CD14-positive monocyte (primary cell): ENCODE measurements around the gene STK32A. TPM values are rescaled to one million over a fixed set of nuclear protein-coding genes. Genes with fewer than 3 reads are reported as not detected.

Experiments
- DNase-seq, 3 donors: peaks; one replicate each; pipeline ENCODE4 v3.0.0-alpha.2; 2011 to 2022
- H2AFZ ChIP-seq: 2 replicates; pipeline ENCODE4 v1.6.0; 2012; ENCODE audit warnings: mild to moderate bottlenecking, low read depth, low read length, inconsistent platforms; ENCODE audit not compliant: insufficient read depth, poor library complexity, severe bottlenecking
- H3K27ac ChIP-seq, 2 donors: 1 replicate in 1 of 2; 2 replicates in 1 of 2; pipeline ENCODE4 v1.5.1; 2012 to 2013; ENCODE audit warnings: low read length in 2 of 2, control low read depth in 1 of 2, inconsistent platforms in 1 of 2, low read depth in 1 of 2, mild to moderate bottlenecking in 1 of 2
- H3K27me3 ChIP-seq, 2 donors: one replicate each; pipeline versions ENCODE4 v1.6.0 to v1.6.1; 2011 to 2013; ENCODE audit warnings: low read length in 2 of 2; ENCODE audit not compliant: control insufficient read depth in 2 of 2, insufficient read depth in 2 of 2
- H3K36me3 ChIP-seq, 2 donors: replicated peaks in 1 of 2; 1 replicate in 1 of 2; 2 replicates in 1 of 2; pipeline versions ENCODE4 v1.5.1 to v1.6.1; 2012 to 2013; ENCODE audit warnings: low read length in 2 of 2, control low read depth in 1 of 2, inconsistent platforms in 1 of 2, mild to moderate bottlenecking in 1 of 2; ENCODE audit not compliant: insufficient read depth in 2 of 2, control insufficient read depth in 1 of 2
- H3K4me1 ChIP-seq, 2 donors: 1 replicate in 1 of 2; 2 replicates in 1 of 2; pipeline versions ENCODE4 v1.5.1 to v1.6.1; 2012 to 2013; ENCODE audit warnings: low read length in 2 of 2, control low read depth in 1 of 2, inconsistent platforms in 1 of 2, mild to moderate bottlenecking in 1 of 2, moderate library complexity in 1 of 2; ENCODE audit not compliant: insufficient read depth in 2 of 2, control insufficient read depth in 1 of 2
- H3K4me2 ChIP-seq: replicated peaks from 2 replicates; pipeline ENCODE3; 2012; ENCODE audit warnings: low read length, moderate library complexity, mild to moderate bottlenecking; ENCODE audit not compliant: poor library complexity, severe bottlenecking; ENCODE audit errors: extremely low read depth
- H3K4me3 ChIP-seq, 3 experiments: fragments of 200-600 bp in 1 of 3; sonication (generic) in 1 of 3; replicated peaks in 1 of 3; 1 replicate in 2 of 3; 2 replicates in 1 of 3; pipeline ENCODE4 v1.5.1; 2011 to 2013; ENCODE audit warnings: low read length in 3 of 3, mild to moderate bottlenecking in 3 of 3, control low read depth in 2 of 3, low read depth in 2 of 3, inconsistent platforms in 1 of 3, moderate library complexity in 1 of 3
- H3K79me2 ChIP-seq: 2 replicates; pipeline ENCODE4 v1.6.0; 2012; ENCODE audit warnings: mild to moderate bottlenecking, control low read depth, inconsistent platforms, low read length, moderate library complexity; ENCODE audit not compliant: insufficient read depth
- H3K9ac ChIP-seq: 2 replicates; pipeline ENCODE4 v1.6.0; 2017; ENCODE audit warnings: low read length, mild to moderate bottlenecking; ENCODE audit not compliant: insufficient read depth, poor library complexity, severe bottlenecking
- H3K9me3 ChIP-seq, 2 donors: replicated peaks in 1 of 2; 1 replicate in 1 of 2; 2 replicates in 1 of 2; pipeline versions ENCODE4 v1.5.1 to v1.6.1; 2012 to 2013; ENCODE audit warnings: low read length in 2 of 2, control low read depth in 1 of 2; ENCODE audit not compliant: control insufficient read depth in 1 of 2, insufficient read depth in 1 of 2
- H4K20me1 ChIP-seq: 2 replicates; pipeline ENCODE4 v1.6.0; 2012; ENCODE audit warnings: mild to moderate bottlenecking, low read length, control low read depth, moderate library complexity; ENCODE audit not compliant: insufficient read depth
- H3K27ac Mint-ChIP-seq, 7 donors: one replicate each; pipeline ENCODE4 v1.8.0; 2020; ENCODE audit warnings: mild to moderate bottlenecking in 7 of 7, mixed read lengths in 7 of 7, moderate library complexity in 6 of 7, inconsistent platforms in 2 of 7
- H3K27me3 Mint-ChIP-seq, 3 donors: one replicate each; pipeline ENCODE4 v1.8.0; 2021 to 2022; ENCODE audit warnings: low read depth in 3 of 3, mild to moderate bottlenecking in 3 of 3, mixed read lengths in 3 of 3, moderate library complexity in 3 of 3, inconsistent platforms in 1 of 3
- H3K36me3 Mint-ChIP-seq, 2 donors: one replicate each; pipeline ENCODE4 v1.8.0; 2020; ENCODE audit warnings: mixed read lengths in 2 of 2, inconsistent platforms in 1 of 2, mild to moderate bottlenecking in 1 of 2
- H3K4me1 Mint-ChIP-seq: one replicate; pipeline ENCODE4 v1.8.0; 2020; ENCODE audit warnings: mild to moderate bottlenecking, mixed read lengths
- H3K4me3 Mint-ChIP-seq, 2 donors: one replicate each; pipeline ENCODE4 v1.8.0; 2020; ENCODE audit warnings: mild to moderate bottlenecking in 2 of 2, mixed read lengths in 2 of 2, moderate library complexity in 1 of 2
- H3K9me3 Mint-ChIP-seq, 7 donors: one replicate each; pipeline ENCODE4 v1.8.0; 2020 to 2022; ENCODE audit warnings: mixed read lengths in 7 of 7, mild to moderate bottlenecking in 6 of 7, moderate library complexity in 6 of 7, inconsistent platforms in 2 of 7
- WGBS: methylation state at CpG from one replicate; pipeline ENCODE4 v1.1.5; 2013; ENCODE audit warnings: missing lambda C conversion rate; ENCODE audit not compliant: insufficient coverage; 5-methylcytosine and 5-hydroxymethylcytosine counted together
- intact Hi-C, 2 donors: fragments of 100-400 bp; cut with micrococcal nuclease; formaldehyde crosslinking; loops; one replicate each; pipeline versions ENCODE4 v1.15.0 to v1.15.1; 2023
- polyA plus RNA-seq, 3 donors: library from polyadenylated mRNA; depleted of rRNA in 1 of 3; unstranded in 2 of 3; stranded (reverse) in 1 of 3; fragments of 300-500 nt in 2 of 3; fragments of >200 nt in 1 of 3; fragmentation: Illumina TruSeq in 2 of 3; gene quantifications; 1 replicate in 2 of 3; 2 replicates in 1 of 3; pipeline ENCODE4 v1.2.3, GENCODE V29; 2012 to 2021
- TF ChIP-seq, protein P1 (sequence below): fragments of 200-600 bp; IDR thresholded peaks from one replicate; pipeline ENCODE4 v1.8.0; 2022; ENCODE audit warnings: antibody characterized with exemption, mild to moderate bottlenecking

The STK32A gene
- polyA plus RNA-seq, 3 donors = not detected

DNA sequence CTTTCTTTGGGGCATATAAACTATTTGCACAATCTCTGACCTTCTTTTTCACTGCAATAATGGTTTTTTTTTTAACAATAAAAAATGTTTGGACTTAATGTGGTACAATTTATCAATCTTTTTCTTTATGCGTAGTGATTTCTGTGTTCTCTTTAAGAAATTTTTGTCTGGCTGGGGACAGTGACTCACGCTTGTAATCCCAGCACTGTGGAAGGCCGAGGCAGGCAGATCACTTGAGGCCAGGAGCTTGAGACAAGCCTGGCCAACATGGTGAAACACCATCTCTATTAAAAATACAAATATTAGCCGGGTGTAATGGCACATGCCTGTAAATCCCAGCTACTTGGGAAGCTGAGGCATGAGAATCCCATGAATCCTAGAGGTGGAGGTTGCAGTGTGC lies 72.3 kb downstream of the STK32A start:
- no peak overlapping the region for H3K9ac ChIP-seq
- no peak overlapping the region for H2AFZ ChIP-seq
- intact Hi-C loops = no loop called here
- Mint-ChIP-seq H3K4me1 (peaks cover 15% of the 10 kb centered on the region), H3K27me3 (no peaks in the 10 kb centered on the region), H3K27ac (no peak overlapping the region), H3K9me3 (peaks cover 0 to 11% (median 3%) of the 10 kb centered on the region in 7 donors), H3K36me3 (no peaks in the 10 kb centered on the region), H3K4me3 (no peak overlapping the region)
- DNase-seq = no peak
- H4K20me1 ChIP-seq = no peaks in the 10 kb centered on the region
- no peak overlapping the region for H3K4me3 ChIP-seq
- no peak overlapping the region for H3K27ac ChIP-seq
- no peak overlapping the region for H3K4me2 ChIP-seq
- TF ChIP-seq, protein P1, sequence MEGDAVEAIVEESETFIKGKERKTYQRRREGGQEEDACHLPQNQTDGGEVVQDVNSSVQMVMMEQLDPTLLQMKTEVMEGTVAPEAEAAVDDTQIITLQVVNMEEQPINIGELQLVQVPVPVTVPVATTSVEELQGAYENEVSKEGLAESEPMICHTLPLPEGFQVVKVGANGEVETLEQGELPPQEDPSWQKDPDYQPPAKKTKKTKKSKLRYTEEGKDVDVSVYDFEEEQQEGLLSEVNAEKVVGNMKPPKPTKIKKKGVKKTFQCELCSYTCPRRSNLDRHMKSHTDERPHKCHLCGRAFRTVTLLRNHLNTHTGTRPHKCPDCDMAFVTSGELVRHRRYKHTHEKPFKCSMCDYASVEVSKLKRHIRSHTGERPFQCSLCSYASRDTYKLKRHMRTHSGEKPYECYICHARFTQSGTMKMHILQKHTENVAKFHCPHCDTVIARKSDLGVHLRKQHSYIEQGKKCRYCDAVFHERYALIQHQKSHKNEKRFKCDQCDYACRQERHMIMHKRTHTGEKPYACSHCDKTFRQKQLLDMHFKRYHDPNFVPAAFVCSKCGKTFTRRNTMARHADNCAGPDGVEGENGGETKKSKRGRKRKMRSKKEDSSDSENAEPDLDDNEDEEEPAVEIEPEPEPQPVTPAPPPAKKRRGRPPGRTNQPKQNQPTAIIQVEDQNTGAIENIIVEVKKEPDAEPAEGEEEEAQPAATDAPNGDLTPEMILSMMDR = no peak
- H3K79me2 ChIP-seq = no peaks in the 10 kb centered on the region
- peaks cover 7 to 9% of the 10 kb centered on the region in 2 donors for H3K4me1 ChIP-seq
- H3K27me3 ChIP-seq = no peaks in the 10 kb centered on the region
- 100% methylated on average over 2 of the region's 4 CpGs for WGBS
- no peaks in the 10 kb centered on the region for H3K36me3 ChIP-seq
- peaks cover 0 to 4% of the 10 kb centered on the region in 2 donors for H3K9me3 ChIP-seq

DNA sequence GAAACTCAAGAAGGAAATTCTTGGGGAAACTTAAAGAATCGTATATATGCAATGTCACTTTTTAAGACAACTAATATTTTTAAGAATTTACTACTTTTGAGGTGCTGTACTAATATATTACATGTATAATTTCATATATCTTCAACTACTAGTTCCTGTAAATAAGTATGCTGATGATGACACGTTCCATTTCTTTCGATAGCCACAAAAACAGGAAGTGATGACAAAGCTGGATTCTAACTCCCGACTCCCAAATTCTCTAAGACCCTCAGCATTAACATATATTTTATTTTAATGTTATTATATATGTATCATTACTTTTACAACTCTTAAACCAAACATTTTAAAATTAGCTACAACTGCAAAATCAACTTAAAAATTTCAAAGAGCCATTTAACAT lies 74.8 kb downstream of the STK32A start:
- H3K4me2 ChIP-seq = peak overlapping the region; percentile 7
- peak overlapping the region in 2 of 7 donors; percentile 45 to 46 for H3K27ac Mint-ChIP-seq
- H3K4me3 Mint-ChIP-seq = no peak overlapping the region

More for the DNA sequence above, 74.8 kb downstream of the STK32A start:
- intact Hi-C loops = no loop called here
- Histone ChIP-seq H4K20me1 (no peaks in the 10 kb centered on the region), H3K27me3 (no peaks in the 10 kb centered on the region), H3K79me2 (no peaks in the 10 kb centered on the region), H3K4me1 (peaks cover 7 to 9% of the 10 kb centered on the region in 2 donors), H2AFZ (no peak overlapping the region), H3K9me3 (peaks cover 0 to 4% of the 10 kb centered on the region in 2 donors), H3K36me3 (no peaks in the 10 kb centered on the region), H3K27ac (peak overlapping the region in 1 of 2 donors; percentile 75), H3K9ac (no peak overlapping the region), H3K4me3 (peak overlapping the region in 1 of 3 experiments; percentile 30)
- no peaks in the 10 kb centered on the region for H3K36me3 Mint-ChIP-seq
- no peaks in the 10 kb centered on the region for H3K27me3 Mint-ChIP-seq
- H3K4me1 Mint-ChIP-seq = peaks cover 15% of the 10 kb centered on the region
- H3K9me3 Mint-ChIP-seq = peaks cover 0 to 13% (median 0%) of the 10 kb centered on the region in 7 donors
- no CpG with 5 or more reads among the region's 4 CpGs for WGBS
- peak in 2 of 3 donors; percentile 22 to 28 for DNase-seq
- TF ChIP-seq, protein P1 = no peak
